Small intestine (tissue), 7 donors: ENCODE data around the gene HMCES. TPM values are rescaled to one million over a fixed set of nuclear protein-coding genes. Genes with fewer than 3 reads are reported as not detected.
"Not testable (repeated sequence)": the region's sequence is repeated elsewhere in the genome, so short reads cannot be mapped to it uniquely, and the experiment has no call there.

Experiments used
- DNase-seq, 2 donors: peaks; one replicate each; pipeline versions ENCODE4 v3.0.0 to v3.0.0-alpha.2; 2013
- FAIRE-seq: peaks from 2 replicates; lab custom pipeline; 2012; peaks lifted over from hg19 to GRCh38; lab: Jason Lieb, UNC
- H3K27ac ChIP-seq, 3 donors: one replicate each; pipeline ENCODE4 v1.5.1; 2013; ENCODE audit warnings: low read length in 2 of 3, mild to moderate bottlenecking in 2 of 3, control low read depth in 1 of 3, inconsistent platforms in 1 of 3, low read depth in 1 of 3, moderate library complexity in 1 of 3
- H3K27me3 ChIP-seq, 3 donors: one replicate each; pipeline ENCODE4 v1.6.1; 2013; ENCODE audit warnings: low read length in 3 of 3, inconsistent platforms in 1 of 3; ENCODE audit not compliant: control insufficient read depth in 3 of 3, insufficient read depth in 3 of 3
- H3K36me3 ChIP-seq, 3 donors: one replicate each; pipeline ENCODE4 v1.6.1; 2013; ENCODE audit warnings: low read length in 3 of 3, inconsistent platforms in 1 of 3, low read depth in 1 of 3, mild to moderate bottlenecking in 1 of 3, moderate library complexity in 1 of 3; ENCODE audit not compliant: control insufficient read depth in 3 of 3, insufficient read depth in 2 of 3
- H3K4me1 ChIP-seq, 3 donors: one replicate each; pipeline ENCODE4 v1.6.1; 2013; ENCODE audit warnings: low read length in 2 of 3, inconsistent platforms in 1 of 3, low read depth in 1 of 3, mild to moderate bottlenecking in 1 of 3, moderate library complexity in 1 of 3; ENCODE audit not compliant: control insufficient read depth in 3 of 3, insufficient read depth in 2 of 3
- H3K4me3 ChIP-seq, 3 donors: one replicate each; pipeline ENCODE4 v1.5.1; 2013; ENCODE audit warnings: low read length in 3 of 3, control low read depth in 1 of 3, inconsistent platforms in 1 of 3, low read depth in 1 of 3, mild to moderate bottlenecking in 1 of 3, moderate library complexity in 1 of 3
- H3K9me3 ChIP-seq, 2 donors: one replicate each; pipeline ENCODE4 v1.6.1; 2013; ENCODE audit warnings: low read depth in 1 of 2, low read length in 1 of 2; ENCODE audit not compliant: control insufficient read depth in 2 of 2, insufficient read depth in 1 of 2
- WGBS, 3 donors: extraction: QIAGEN DNeasy Blood & Tissue Kit; methylation state at CpG; one replicate each; pipeline ENCODE4 v1.1.7; 2013; 5-methylcytosine and 5-hydroxymethylcytosine counted together
- polyA plus RNA-seq, 4 donors: library from polyadenylated mRNA; stranded (reverse) in 3 of 4; unstranded in 1 of 4; fragments of 200-250 nt in 3 of 4; fragments of 120-200 nt in 1 of 4; gene quantifications; one replicate each; pipeline versions ENCODE4 v1.2.1 to v1.2.3, GENCODE V29; 2013
- donor health status: healthy with polysubstance abuse.
- donor health status: control.
- donor health status: control.
- donor health status: Bipolar disorder and iron deficiency.
- donor health status: healthy.

Gene HMCES
- polyA plus RNA-seq, 4 donors = 28.9 to 35.3 (median 34.5) TPM

DNA sequence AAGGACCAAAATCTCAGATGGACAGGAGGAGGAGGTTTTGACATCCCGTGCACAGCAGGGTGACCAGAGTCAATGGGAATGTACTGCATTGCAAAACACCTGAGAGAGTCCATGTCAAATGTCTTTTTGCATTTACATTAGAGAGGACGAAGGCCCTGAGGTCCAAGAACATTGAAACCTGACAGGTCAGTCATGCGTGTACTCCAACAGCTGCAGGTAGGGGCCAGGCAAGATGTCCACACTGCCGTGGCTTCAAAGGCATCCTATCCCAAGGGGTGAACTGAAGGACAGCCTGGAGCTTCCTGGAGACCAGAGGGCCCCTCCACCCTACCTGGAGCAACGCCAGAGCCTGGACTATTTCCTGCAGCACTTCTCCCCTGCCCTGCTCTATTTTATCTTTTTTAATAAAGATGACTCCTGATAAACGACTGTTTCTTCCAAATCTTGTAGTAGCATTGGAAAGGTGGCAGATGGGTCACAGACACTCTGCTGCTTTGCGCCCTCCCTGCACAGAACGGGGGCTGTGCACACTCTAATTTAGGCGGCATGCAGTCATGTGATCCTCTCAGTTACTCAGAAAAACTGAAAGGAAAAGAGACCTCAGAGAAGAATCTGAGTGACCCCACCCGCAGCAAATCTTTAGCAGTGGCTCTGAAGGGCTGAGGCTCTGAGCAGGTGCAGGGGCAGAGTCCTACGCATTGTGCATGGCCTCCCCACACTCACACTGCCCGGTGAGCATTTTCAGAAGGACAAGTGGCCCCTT is 68.2 kb downstream of the HMCES start:
- no peaks in the 10 kb centered on the region for H3K36me3 ChIP-seq
- no peak overlapping the region for H3K27ac ChIP-seq
- FAIRE-seq = no peak
- peaks cover 0 to 25% (median 0%) of the 10 kb centered on the region in 3 donors for H3K4me1 ChIP-seq
- peak in 1 of 2 donors; percentile 52 for DNase-seq
- no peak overlapping the region for H3K4me3 ChIP-seq
- WGBS, 3 donors = 19 to 36% (median 29%) methylated on average over 12 of the region's 12 CpGs
- peaks cover 0 to 3% of the 10 kb centered on the region in 2 donors for H3K9me3 ChIP-seq
- H3K27me3 ChIP-seq = peaks cover 0 to 6% (median 0%) of the 10 kb centered on the region in 3 donors

- H3K36me3 ChIP-seq = no peaks in the 10 kb centered on the region
- no peak overlapping the region for H3K4me3 ChIP-seq
- H3K27me3 ChIP-seq = peaks cover 0 to 6% (median 0%) of the 10 kb centered on the region in 3 donors
- peaks cover 0 to 3% of the 10 kb centered on the region in 2 donors for H3K9me3 ChIP-seq
- DNase-seq = no peak
- H3K4me1 ChIP-seq = peaks cover 0 to 25% (median 0%) of the 10 kb centered on the region in 3 donors
- 71 to 87% (median 82%) methylated on average over 8 of the region's 8 CpGs for WGBS, 3 donors
- no peak overlapping the region for H3K27ac ChIP-seq
- FAIRE-seq = no peak
These were observed 68.8 kb downstream of the HMCES start for GRCh38 chr3:129347458-129347845.

- DNase-seq (no peak), FAIRE-seq (no peak)
- Histone ChIP-seq H3K36me3 (no peaks in the 10 kb centered on the region), H3K9me3 (peaks cover 0 to 3% of the 10 kb centered on the region in 2 donors), H3K27ac (no peak overlapping the region), H3K27me3 (peaks cover 0 to 5% (median 0%) of the 10 kb centered on the region in 3 donors), H3K4me3 (no peak overlapping the region), H3K4me1 (peaks cover 0 to 23% (median 0%) of the 10 kb centered on the region in 3 donors)
- whole genome bisulfite sequencing, 3 donors = 92 to 100% (median 96%) methylated on average over 3 of the region's 3 CpGs
These were observed 70.1 kb downstream of the HMCES start for GRCh38 chr3:129348734-129349133.

DNA sequence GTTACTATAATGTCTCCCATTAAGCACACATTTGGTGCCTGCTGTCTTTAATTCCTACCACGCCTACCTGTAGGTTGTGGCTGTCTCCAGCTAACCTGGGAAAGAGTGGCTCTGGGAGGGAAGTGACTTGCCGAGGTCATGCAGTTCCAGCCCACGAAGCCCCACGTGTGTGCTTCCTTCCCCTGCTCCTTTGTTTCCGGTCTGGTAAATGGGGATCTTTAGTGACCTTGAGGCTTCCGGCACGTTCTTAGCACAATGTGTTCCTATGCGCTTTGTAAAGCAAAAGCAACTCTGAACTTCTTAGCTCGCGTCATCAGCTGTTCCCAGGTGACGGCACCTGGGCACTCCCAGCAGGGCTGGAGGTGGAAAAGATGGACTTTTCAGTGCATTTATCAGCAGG is 70.5 kb downstream of the HMCES start:
- DNase-seq, H3K9me3 ChIP-seq, H3K4me3 ChIP-seq, H3K27ac ChIP-seq, H3K27me3 ChIP-seq, H3K36me3 ChIP-seq, FAIRE-seq: not testable (repeated sequence)
- peaks cover 0 to 18% (median 0%) of the 10 kb centered on the region in 3 donors for H3K4me1 ChIP-seq
- 70 to 84% (median 74%) methylated on average over 10 to 11 of the region's 11 CpGs for WGBS, 3 donors

DNA sequence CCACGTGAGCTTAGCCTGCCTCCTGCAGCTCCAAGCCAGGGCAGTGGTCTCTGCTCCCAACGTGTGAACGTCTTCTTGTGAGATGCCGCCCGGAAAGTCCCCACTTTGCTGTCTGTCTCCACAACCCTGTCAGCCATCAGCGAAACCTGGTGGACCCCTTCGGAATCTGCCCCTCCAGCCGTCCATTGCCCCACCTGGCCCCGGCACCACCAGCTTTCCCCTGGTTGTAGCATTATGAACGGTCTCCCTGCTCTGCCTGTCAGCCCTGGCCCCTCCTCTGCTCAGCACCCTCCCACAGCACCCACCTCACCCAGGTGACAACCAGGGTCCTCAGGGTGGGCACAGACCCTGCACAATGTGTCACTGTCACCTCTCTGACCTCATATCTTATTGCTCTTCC is 71.1 kb downstream of the HMCES start:
- Histone ChIP-seq H3K36me3 (no peaks in the 10 kb centered on the region), H3K4me1 (peaks cover 0 to 15% (median 0%) of the 10 kb centered on the region in 3 donors), H3K27me3 (no peaks in the 10 kb centered on the region), H3K4me3 (no peak overlapping the region), H3K9me3 (peaks cover 0 to 3% of the 10 kb centered on the region in 2 donors), H3K27ac (no peak overlapping the region)
- WGBS, 3 donors = 90 to 93% (median 91%) methylated on average over 10 of the region's 10 CpGs
- FAIRE-seq = no peak
- no peak for DNase-seq

- 70 to 76% (median 76%) methylated on average over 8 of the region's 8 CpGs for WGBS, 3 donors
- DNase-seq = no peak
- Histone ChIP-seq H3K9me3 (peaks cover 0 to 3% of the 10 kb centered on the region in 2 donors), H3K27ac (no peak overlapping the region), H3K27me3 (no peaks in the 10 kb centered on the region), H3K36me3 (no peaks in the 10 kb centered on the region), H3K4me1 (peaks cover 0 to 8% (median 0%) of the 10 kb centered on the region in 3 donors), H3K4me3 (no peak overlapping the region)
- FAIRE-seq = no peak
These were observed 73.4 kb downstream of the HMCES start for GRCh38 chr3:129352045-129352444.

- DNase-seq (no peak), FAIRE-seq (no peak)
- no peak overlapping the region for H3K4me3 ChIP-seq
- peaks cover 0 to 3% of the 10 kb centered on the region in 2 donors for H3K9me3 ChIP-seq
- H3K27ac ChIP-seq = peak overlapping the region in 1 of 3 donors; percentile 14
- no peaks in the 10 kb centered on the region for H3K4me1 ChIP-seq
- H3K36me3 ChIP-seq = no peaks in the 10 kb centered on the region
- no peaks in the 10 kb centered on the region for H3K27me3 ChIP-seq
- 72 to 77% (median 77%) methylated on average over 14 of the region's 14 CpGs for WGBS, 3 donors
These were observed 74.2 kb downstream of the HMCES start for GRCh38 chr3:129352650-129353588.

- FAIRE-seq (no peak), DNase-seq (no peak)
- H3K27ac ChIP-seq = no peak overlapping the region
- 66 to 78% (median 69%) methylated on average over 5 of the region's 5 CpGs for WGBS, 3 donors
- peaks cover 0 to 3% of the 10 kb centered on the region in 2 donors for H3K9me3 ChIP-seq
- H3K27me3 ChIP-seq = no peaks in the 10 kb centered on the region
- no peak overlapping the region for H3K4me3 ChIP-seq
- no peaks in the 10 kb centered on the region for H3K4me1 ChIP-seq
- no peaks in the 10 kb centered on the region for H3K36me3 ChIP-seq
These were observed 74.9 kb downstream of the HMCES start for GRCh38 chr3:129353589-129353941.
